Measurements from ENCODE around the gene VANGL2.

Gene VANGL2

DNA sequence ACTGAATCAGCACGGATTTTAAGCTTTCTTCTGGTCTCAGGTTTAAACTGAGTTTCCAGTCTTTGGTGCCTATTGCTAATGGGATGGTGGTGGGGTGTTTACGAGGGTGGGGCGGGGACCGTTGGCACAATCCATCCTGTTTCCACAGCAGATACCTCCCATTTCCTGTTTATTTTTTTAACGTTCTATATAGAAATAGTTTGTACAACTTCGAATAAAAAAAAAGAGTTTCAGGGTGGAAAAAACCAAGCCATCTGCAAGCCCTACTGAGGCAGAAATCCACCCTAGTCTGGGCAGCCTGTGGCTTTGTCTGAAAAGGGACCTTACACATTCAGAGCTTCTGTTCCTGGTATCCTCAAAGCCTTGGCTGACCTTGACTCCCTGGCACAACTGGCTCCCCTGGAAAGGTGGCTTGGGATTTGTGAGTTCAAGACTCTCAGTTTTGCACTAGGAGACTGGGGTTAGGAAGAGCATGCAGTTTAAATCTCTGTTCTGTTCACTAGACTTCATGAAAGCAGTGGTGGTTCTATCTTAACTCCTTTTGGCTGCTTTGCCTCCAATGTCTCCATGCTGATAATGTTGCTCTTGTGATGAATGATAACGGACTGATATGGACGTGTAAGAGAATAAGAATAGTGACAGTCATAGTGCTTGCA, 46.7 kb downstream of the VANGL2 start:
- TF ChIP-seq, protein P1, sequence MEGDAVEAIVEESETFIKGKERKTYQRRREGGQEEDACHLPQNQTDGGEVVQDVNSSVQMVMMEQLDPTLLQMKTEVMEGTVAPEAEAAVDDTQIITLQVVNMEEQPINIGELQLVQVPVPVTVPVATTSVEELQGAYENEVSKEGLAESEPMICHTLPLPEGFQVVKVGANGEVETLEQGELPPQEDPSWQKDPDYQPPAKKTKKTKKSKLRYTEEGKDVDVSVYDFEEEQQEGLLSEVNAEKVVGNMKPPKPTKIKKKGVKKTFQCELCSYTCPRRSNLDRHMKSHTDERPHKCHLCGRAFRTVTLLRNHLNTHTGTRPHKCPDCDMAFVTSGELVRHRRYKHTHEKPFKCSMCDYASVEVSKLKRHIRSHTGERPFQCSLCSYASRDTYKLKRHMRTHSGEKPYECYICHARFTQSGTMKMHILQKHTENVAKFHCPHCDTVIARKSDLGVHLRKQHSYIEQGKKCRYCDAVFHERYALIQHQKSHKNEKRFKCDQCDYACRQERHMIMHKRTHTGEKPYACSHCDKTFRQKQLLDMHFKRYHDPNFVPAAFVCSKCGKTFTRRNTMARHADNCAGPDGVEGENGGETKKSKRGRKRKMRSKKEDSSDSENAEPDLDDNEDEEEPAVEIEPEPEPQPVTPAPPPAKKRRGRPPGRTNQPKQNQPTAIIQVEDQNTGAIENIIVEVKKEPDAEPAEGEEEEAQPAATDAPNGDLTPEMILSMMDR (IDR thresholded peaks at IDR 0.05; ENCODE audit: control insufficient read depth, extremely low read depth, insufficient read depth): no peak

DNA sequence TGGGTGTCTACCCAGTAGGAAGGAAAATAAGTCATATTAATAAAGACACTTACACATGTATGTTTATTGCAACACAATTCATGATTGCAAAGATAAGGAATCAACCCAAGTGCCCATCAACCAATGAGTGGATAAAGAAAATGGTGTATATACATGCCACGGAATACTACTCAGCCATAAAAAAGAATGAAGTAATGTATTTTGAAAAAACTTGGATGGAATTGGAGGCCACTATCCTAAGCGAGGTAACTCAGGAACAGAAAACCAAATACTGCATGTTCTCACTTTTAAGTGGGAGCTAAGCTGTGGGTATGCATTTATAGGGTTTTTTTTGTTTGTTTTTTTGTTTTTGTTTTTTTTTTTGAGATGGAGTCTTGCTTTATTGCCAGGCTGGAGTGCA, 49.1 kb downstream of the VANGL2 start:
- TF ChIP-seq, protein P1 (IDR thresholded peaks at IDR 0.05; ENCODE audit: control insufficient read depth, extremely low read depth, insufficient read depth): no peak
- no peak for DNase-seq (ENCODE audit: low read depth)
- no peak overlapping the region for H3K4me3 ChIP-seq (ENCODE audit: low read depth, low read length)

More for the DNA sequence above, 46.7 kb downstream of the VANGL2 start:
- no peak for DNase-seq (ENCODE audit: low read depth)
- H3K4me3 ChIP-seq (ENCODE audit: low read depth, low read length): no peak overlapping the region

DNA sequence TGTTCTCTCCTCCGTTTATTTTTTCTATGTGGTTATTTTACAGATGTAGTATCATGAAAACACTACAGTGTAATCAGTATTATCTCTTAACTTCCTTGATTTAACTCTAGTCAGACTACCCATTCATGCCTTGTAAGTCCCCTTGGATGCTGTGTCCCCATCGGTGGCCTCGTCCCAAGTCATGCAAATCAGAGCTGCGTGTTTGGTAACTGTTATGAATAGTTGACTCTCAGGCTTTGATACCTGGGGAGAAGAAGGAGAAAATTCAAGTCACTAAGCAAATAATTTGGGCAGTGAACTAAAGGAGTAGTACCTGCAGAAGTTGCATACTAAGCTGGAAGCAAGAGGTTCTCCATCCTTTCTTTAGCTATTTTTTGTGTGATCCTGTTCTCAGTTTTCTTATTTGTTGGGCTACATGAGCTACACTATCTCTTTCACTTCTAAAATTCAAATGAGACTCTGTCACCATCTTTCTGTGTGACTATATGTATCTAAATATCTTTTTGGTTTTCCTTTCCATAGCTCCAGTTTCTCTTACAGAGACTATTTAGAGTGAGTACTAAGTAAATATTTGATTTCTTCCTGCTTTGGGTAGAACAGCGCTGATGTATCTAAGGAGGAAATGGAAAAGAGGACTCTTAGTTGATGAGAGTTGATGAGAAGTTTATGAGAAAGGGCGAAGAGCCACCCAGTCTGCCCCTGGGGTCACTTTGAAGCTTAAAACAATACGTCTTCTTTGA, 50.9 kb downstream of the VANGL2 start:
- no peak for DNase-seq (ENCODE audit: low read depth)
- TF ChIP-seq, protein P1 (IDR thresholded peaks at IDR 0.05; ENCODE audit: control insufficient read depth, extremely low read depth, insufficient read depth): no peak
- H3K4me3 ChIP-seq (ENCODE audit: low read depth, low read length): no peak overlapping the region

DNA sequence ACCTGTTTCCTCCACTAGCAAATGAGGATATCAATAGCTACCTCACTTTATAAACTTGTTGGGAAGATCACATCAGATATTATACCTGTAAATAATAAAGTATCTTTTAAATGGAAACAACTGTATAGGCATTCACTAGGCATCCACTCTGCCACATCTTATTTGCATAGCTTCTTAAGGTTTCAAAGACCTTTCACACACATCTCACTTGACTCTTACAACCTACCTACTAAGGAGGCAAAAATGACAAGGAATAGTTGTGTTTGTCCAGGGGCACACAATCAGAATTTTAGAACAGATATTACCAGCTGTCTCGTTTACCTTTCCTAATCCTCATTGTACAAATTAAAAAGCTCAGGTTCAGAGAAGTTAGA, 51.5 kb downstream of the VANGL2 start:
- no peak for DNase-seq (ENCODE audit: low read depth)
- TF ChIP-seq, protein P1 (IDR thresholded peaks at IDR 0.05; ENCODE audit: control insufficient read depth, extremely low read depth, insufficient read depth): no peak
- no peak overlapping the region for H3K4me3 ChIP-seq (ENCODE audit: low read depth, low read length)

DNA sequence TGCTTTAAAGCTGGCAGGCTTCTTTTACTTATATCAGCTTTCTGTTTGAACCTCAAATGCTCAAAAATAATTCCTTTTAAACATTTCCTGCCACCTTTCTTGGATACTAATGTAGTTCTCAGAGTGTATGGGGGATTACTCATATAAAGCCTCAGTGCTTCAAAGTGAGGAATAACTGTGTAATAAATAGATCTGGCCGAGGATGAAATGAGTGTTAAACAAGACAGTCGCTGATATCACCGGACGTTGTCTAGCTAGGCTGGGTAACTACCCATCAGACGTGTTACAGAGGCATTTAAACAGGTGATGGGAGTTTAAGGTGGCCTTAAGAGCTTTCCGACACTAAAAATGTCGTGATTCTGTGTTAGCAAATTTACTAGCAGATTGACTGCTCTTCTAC, 53.1 kb downstream of the VANGL2 start:
- no peak for DNase-seq (ENCODE audit: low read depth)
- TF ChIP-seq, protein P1 (IDR thresholded peaks at IDR 0.05; ENCODE audit: control insufficient read depth, extremely low read depth, insufficient read depth): no peak
- no peak overlapping the region for H3K4me3 ChIP-seq (ENCODE audit: low read depth, low read length)

DNA sequence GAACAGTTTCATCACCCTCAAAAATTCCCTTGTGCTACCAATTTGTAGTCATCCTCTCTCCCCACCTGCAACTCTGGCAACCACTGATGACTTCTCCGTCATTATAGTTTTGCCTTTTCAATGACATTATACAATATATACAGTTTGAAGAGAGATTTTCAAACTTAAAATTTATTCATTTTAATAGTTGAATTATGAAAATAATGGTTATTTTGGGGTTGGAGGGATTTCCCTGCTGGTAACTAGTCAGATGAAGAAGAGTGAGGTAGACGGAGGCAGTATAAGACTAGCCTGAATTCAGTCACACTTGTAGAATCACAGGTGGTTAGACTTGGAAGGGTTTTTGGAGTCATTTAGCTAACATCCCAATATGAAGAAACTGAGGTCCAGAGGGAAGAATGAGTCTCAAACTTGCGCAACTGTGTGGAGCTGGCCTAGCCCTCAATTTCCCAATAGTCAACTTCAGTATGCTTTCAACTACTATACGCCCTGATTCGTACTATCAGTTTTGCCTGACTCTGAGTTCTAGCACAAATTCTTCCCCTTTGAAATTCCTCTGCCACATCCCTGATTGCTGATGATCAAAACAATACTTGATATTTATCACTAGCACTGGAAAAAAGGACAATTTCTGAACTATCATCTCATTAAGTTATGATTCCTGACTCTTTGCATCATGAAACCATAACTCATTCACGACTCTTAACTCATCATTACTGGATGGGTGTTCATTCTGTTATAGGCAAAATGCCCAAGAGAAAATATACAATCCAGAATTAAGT, 54.2 kb downstream of the VANGL2 start:
- DNase-seq (ENCODE audit: low read depth): no peak
- H3K4me3 ChIP-seq (ENCODE audit: low read depth, low read length): no peak overlapping the region
- TF ChIP-seq, protein P1 (IDR thresholded peaks at IDR 0.05; ENCODE audit: control insufficient read depth, extremely low read depth, insufficient read depth): no peak

Data from LNCaP clone FGC (cell line).